Testis (tissue), 2 donors: Measurements from ENCODE around the gene PIP4K2B.

Experiments used
- CTCF ChIP-seq, 3 experiments: fragments of 450-650 bp in 2 of 3; fragments of 200-600 bp in 1 of 3; sonication (generic) in 1 of 3; IDR thresholded peaks; one replicate each; pipeline ENCODE4 v1.5.1; 2016 to 2019; ENCODE audit warnings: antibody characterized with exemption in 3 of 3, mild to moderate bottlenecking in 2 of 3, moderate library complexity in 1 of 3
- POLR2A ChIP-seq: fragments of 450-650 bp; IDR thresholded peaks from one replicate; pipeline ENCODE4 v1.6.1; 2017; ENCODE audit warnings: antibody characterized with exemption, mild to moderate bottlenecking, moderate library complexity

DNA sequence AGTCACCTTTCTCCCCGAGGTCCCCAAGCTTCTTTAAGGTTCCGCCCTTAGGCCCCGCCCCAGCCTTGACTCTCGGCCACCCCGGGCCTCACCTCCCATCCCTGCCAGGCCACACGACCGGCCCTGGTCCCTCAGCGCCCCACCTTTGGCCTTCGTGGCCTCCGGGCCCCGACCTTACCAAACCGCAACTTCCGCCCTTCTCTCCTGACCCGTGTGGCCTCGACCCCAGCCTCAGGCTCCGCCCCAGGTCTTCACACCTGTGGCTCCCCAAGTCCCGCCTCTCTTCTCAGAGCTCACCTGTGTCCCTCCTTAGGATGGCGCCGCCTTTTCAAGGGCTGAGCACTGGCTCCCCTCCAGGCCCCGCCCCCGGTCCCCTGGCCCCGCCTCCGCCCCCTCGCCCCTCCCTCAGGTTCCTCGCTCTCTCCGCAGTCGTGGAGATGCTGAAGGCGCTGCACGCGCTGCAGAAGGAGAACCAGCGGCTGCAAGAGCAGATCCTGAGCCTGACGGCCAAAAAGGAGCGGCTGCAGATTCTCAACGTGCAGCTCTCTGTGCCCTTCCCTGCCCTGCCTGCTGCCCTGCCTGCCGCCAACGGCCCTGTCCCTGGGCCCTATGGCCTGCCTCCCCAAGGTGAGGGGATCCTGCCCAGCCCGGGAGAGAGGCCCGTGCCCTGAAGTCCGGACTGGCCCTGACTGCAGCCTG lies 79.3 kb downstream of the PIP4K2B start:
- TF ChIP-seq CTCF (IDR thresholded peaks at IDR 0.05) (no peak), POLR2A (no peak)
